SH-SY5Y (cell line): ENCODE measurements around the gene ITPR1.

ENCODE experiments used
- GATA2 ChIP-seq: IDR thresholded peaks from 2 replicates; pipeline ENCODE4 v1.6.1; 2011; ENCODE audit warnings: mild to moderate bottlenecking, low read depth, low read length
- GATA3 ChIP-seq: IDR thresholded peaks from 2 replicates; pipeline ENCODE4 v1.6.1; 2011; ENCODE audit warnings: low read depth, mild to moderate bottlenecking, low read length, moderate library complexity

DNA sequence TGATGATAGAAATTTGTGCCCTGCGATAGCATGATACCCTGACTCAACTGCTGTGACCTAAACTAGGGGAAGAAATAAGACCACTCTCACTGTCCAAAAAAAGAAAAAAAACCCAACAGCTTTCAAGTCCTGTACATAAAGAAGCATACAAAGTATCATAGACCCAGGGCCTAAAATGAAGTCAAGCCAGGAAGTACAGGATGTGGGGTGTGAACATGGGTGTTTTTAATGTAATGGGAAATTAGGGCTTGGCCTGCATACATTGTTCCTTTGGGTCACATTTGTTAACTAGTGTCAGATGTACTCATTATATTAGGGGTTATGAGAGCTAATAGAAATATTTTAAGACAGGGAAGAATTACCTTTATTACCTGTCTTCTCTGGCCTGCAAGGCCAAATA lies 285.6 kb downstream of the ITPR1 start:
- TF ChIP-seq GATA2 (no peak), GATA3 (no peak)
